Peyer's patch (tissue), 4 donors: ENCODE data around the gene CD59. TPM values are rescaled to one million over a fixed set of nuclear protein-coding genes. Genes with fewer than 3 reads are reported as not detected.
"Not testable (repeated sequence)": the region's sequence is repeated elsewhere in the genome, so short reads cannot be mapped to it uniquely, and the experiment has no call there.

ENCODE experiments used
- DNase-seq, 3 donors: peaks; one replicate each; pipeline ENCODE4 v3.0.0-alpha.2; 2017 to 2019
- H3K27ac ChIP-seq, 4 donors: fragments of 200-600 bp; sonication (generic); one replicate each; pipeline ENCODE4 v1.5.1; 2016 to 2019
- H3K27me3 ChIP-seq, 2 donors: fragments of 200-600 bp; sonication (generic); one replicate each; pipeline ENCODE4 v1.5.1; 2019
- H3K36me3 ChIP-seq, 3 donors: fragments of 200-600 bp; sonication (generic); one replicate each; pipeline ENCODE4 v1.5.1; 2016 to 2019
- H3K4me1 ChIP-seq, 4 donors: fragments of 200-600 bp; sonication (generic); one replicate each; pipeline ENCODE4 v1.5.1; 2016 to 2019
- H3K4me3 ChIP-seq, 4 donors: fragments of 200-600 bp; sonication (generic); 1 replicate in 3 of 4; 2 replicates in 1 of 4; pipeline ENCODE4 v1.5.1; 2016 to 2019; ENCODE audit warnings: mild to moderate bottlenecking in 1 of 4
- H3K9me3 ChIP-seq, 4 donors: fragments of 200-600 bp; sonication (generic); one replicate each; pipeline ENCODE4 v1.5.1; 2016 to 2019; ENCODE audit warnings: mild to moderate bottlenecking in 1 of 4
- POLR2A ChIP-seq, 2 donors: fragments of 450-650 bp; IDR thresholded peaks; one replicate each; pipeline ENCODE4 v1.5.1; 2017; ENCODE audit warnings: antibody characterized with exemption in 2 of 2, mild to moderate bottlenecking in 2 of 2, moderate library complexity in 2 of 2
- total RNA-seq, 4 donors: library from RNA; depleted of rRNA; stranded (reverse); fragments of >200 nt; gene quantifications; one replicate each; pipeline ENCODE4 v1.1.0, GENCODE V29; 2016
- TF ChIP-seq, protein P1 (sequence below), 6 experiments: fragments of 450-650 bp in 4 of 6; fragments of 200-600 bp in 2 of 6; sonication (generic) in 1 of 6; IDR thresholded peaks; one replicate each; pipeline ENCODE4 v1.5.1; 2017 to 2019; ENCODE audit warnings: antibody characterized with exemption in 6 of 6, mild to moderate bottlenecking in 3 of 6, moderate library complexity in 1 of 6

Gene CD59
- total RNA-seq, 4 donors from 2014 or later: 48.7 to 85.1 (median 56.1) TPM

DNA sequence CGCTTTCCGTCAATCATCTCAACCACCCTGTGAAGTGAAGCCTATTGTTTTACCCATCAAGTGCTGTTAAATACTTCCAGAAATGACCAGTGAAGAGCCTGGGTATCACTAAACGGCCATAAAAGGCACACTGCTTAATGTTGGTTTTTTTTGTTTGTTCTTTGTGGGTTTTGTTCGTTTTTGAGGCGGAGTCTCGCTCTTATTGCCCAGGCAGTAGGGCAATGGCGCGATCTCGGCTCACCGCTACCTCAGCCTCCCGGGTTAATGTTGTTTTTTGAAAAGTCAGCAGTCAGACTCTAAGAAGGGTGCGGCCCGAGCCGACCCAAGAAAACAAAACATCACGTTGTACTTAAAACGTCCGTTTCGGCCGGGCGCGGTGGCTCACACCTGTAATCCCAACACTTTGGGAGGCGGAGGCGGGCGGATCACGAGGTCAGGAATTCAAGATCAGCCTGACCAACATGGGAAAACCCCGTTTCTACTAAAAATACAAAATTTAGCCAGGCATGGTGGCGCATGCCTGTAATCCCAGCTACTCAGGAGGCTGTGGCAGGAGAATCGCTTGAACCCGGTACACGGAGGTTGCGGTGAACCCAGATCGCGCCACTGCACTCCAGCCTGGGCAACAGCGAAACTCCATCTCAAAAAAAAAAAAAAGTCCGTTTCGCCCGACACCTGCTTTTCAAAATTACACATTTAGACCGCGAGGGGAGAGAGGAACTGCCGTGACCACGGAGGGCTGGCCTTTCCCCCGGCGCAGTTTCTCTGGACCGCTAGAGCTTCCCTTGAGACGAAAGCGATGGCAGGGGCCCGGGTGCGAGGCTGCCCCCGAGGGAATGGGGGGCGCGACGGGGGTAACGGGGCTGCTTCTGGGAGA is 714 bp downstream of the CD59 start:
- H3K27ac ChIP-seq: peak overlapping the region; percentile 80 to 88 (median 82)
- H3K36me3 ChIP-seq: no peaks in the 10 kb centered on the region
- peaks cover 0 to 33% (median 3%) of the 10 kb centered on the region in 4 donors for H3K4me1 ChIP-seq
- no peaks in the 10 kb centered on the region for H3K9me3 ChIP-seq
- TF ChIP-seq, protein P1, sequence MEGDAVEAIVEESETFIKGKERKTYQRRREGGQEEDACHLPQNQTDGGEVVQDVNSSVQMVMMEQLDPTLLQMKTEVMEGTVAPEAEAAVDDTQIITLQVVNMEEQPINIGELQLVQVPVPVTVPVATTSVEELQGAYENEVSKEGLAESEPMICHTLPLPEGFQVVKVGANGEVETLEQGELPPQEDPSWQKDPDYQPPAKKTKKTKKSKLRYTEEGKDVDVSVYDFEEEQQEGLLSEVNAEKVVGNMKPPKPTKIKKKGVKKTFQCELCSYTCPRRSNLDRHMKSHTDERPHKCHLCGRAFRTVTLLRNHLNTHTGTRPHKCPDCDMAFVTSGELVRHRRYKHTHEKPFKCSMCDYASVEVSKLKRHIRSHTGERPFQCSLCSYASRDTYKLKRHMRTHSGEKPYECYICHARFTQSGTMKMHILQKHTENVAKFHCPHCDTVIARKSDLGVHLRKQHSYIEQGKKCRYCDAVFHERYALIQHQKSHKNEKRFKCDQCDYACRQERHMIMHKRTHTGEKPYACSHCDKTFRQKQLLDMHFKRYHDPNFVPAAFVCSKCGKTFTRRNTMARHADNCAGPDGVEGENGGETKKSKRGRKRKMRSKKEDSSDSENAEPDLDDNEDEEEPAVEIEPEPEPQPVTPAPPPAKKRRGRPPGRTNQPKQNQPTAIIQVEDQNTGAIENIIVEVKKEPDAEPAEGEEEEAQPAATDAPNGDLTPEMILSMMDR (IDR thresholded peaks at IDR 0.05): peak in 2 of 6 experiments; percentile 7 to 20
- TF ChIP-seq POLR2A (IDR thresholded peaks at IDR 0.05): no peak
- no peaks in the 10 kb centered on the region for H3K27me3 ChIP-seq
- H3K4me3 ChIP-seq: peak overlapping the region; percentile 61 to 90 (median 75)
- DNase-seq: peak; percentile 47 to 64 (median 56)

DNA sequence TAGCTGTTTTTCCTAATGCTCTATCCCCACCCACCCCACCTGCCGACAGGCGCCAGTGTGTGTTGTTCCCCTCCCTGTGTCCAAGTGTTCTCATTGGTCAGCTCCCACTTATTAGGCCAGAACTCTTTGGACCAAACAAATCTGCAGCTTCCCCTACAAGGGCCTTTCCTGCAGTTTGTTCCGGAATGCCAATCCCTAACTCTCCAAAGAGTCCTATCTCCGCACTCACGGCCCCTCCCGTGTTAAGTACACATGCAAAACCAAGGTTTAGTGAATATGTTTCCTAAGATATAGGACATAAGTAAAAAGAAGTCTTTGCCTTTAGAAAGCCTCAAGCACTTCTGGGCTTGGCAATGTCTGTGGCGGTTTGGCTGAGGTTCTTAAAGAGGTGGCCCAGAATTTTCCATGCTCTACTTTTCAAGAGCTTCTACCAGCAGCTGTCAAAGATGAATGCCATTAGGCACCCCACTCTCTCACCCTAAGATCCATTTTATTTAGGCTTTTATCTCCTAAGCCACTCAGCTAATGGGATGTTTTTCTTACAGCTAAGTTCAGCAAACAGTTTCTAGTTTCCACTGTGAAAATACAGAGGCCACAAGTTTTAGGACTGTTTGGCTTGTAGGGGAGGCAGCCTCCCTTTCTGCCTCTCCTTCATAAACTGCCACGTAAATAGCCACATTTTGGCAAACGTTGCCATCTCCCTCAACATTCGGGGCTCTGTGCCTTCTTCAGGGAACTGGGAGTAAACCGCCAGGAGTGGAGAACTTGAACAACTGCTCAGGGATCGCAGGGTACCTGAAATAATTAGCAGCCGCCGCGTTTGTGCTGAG is 1.6 kb downstream of the CD59 start:
- Histone ChIP-seq H3K36me3 (no peaks in the 10 kb centered on the region), H3K27me3 (no peaks in the 10 kb centered on the region), H3K27ac (peak overlapping the region; percentile 80 to 88 (median 82)), H3K4me1 (peaks cover 0 to 37% (median 3%) of the 10 kb centered on the region in 4 donors), H3K4me3 (peak overlapping the region; percentile 61 to 90 (median 75)), H3K9me3 (no peaks in the 10 kb centered on the region)
- no peak for DNase-seq
- TF ChIP-seq POLR2A (IDR thresholded peaks at IDR 0.05): no peak
- TF ChIP-seq, protein P1 (IDR thresholded peaks at IDR 0.05): no peak

DNA sequence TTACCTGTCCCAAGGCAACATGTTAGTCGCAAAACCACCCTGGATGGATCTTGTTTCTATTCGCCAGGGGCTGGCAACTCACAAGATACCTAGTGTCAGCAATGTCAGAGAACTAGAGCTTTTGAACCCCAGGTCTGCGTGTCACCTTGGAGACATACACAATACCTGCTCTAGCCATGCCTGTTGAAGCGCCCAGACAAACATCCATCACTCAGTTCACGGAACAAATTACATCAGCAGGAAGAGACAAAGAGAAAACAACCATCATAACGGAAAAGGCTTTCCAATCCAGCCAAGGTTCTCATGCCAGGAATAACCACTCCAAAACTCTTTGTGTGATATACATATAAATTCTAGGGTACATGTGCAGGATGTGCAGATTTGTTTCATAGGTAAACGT is 2.2 kb downstream of the CD59 start:
- peak overlapping the region in 2 of 4 donors; percentile 71 to 79 for H3K4me3 ChIP-seq
- no peaks in the 10 kb centered on the region for H3K36me3 ChIP-seq
- peaks cover 0 to 37% (median 3%) of the 10 kb centered on the region in 4 donors for H3K4me1 ChIP-seq
- no peak for TF ChIP-seq POLR2A (IDR thresholded peaks at IDR 0.05)
- TF ChIP-seq, protein P1 (IDR thresholded peaks at IDR 0.05): no peak
- DNase-seq: no peak
- H3K27me3 ChIP-seq: no peaks in the 10 kb centered on the region
- no peaks in the 10 kb centered on the region for H3K9me3 ChIP-seq
- peak overlapping the region in 1 of 4 donors; percentile 12 for H3K27ac ChIP-seq

DNA sequence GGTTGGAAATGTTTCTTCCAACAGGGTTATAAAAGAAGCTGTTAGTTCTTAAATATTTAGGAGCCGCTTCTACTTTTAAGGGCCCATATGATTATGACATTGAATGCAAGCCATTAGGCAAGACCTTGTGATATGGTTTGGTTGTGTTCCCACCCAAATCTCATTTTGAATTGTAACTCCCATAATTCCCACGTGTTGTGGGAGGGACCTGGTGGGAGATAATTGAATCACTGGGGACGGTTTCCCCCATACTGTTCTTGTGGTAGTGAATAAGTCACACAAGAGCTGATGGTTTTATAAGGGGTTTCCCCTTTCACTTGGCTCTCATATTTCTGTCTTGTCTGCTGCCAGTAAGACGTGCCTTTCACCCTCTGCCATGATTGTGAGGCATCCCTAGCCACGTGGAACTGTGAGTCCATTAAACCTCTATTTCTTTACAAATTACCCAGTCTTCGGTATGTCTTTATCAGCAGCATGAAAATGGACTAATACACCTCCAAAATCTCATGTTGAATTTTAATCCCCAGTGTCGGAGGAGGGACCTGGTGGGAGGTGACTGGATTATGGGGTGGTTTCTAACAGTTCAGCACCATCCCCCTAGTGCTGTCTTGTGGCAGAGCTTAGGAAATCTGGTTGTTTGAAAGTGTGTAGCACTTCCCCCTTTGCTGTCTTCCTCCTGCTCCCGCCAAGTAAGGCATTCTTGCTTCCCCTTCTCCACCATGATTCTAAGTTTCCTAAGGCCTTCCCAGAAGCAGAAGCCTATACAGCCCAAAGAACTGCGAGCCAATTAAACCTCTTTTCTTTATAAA is 4.3 kb downstream of the CD59 start:
- Histone ChIP-seq H3K4me3 (no peak overlapping the region), H3K27me3 (no peaks in the 10 kb centered on the region), H3K27ac (peak overlapping the region in 1 of 4 donors; percentile 28), H3K36me3 (no peaks in the 10 kb centered on the region), H3K9me3 (no peaks in the 10 kb centered on the region), H3K4me1 (peaks cover 0 to 32% (median 3%) of the 10 kb centered on the region in 4 donors)
- no peak for DNase-seq
- TF ChIP-seq, protein P1 (IDR thresholded peaks at IDR 0.05): no peak

DNA sequence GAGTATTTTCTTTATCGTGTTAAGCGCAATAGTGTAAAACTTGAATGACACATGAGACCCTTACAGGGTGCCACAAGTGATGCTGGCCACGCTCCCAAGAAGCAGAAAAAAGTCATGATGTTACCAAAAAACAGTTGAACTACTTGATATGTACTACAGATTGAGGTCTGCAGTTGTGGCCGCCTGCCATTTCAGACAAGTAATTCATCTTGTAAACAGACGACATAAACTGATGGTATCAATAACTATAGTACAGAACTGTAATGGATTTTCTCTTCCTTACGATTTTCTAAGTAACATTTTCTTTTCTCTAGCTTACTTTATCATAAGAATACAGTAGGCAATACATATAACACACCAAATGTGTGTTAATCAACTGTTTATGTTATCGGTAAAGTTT is 5.5 kb downstream of the CD59 start:
- TF ChIP-seq, protein P1 (IDR thresholded peaks at IDR 0.05): no peak
- TF ChIP-seq POLR2A (IDR thresholded peaks at IDR 0.05): no peak
- H3K27me3 ChIP-seq: no peaks in the 10 kb centered on the region
- H3K9me3 ChIP-seq: no peaks in the 10 kb centered on the region
- peaks cover 0 to 32% (median 3%) of the 10 kb centered on the region in 4 donors for H3K4me1 ChIP-seq
- no peak for DNase-seq
- no peak overlapping the region for H3K4me3 ChIP-seq
- no peak overlapping the region for H3K27ac ChIP-seq
- no peaks in the 10 kb centered on the region for H3K36me3 ChIP-seq

DNA sequence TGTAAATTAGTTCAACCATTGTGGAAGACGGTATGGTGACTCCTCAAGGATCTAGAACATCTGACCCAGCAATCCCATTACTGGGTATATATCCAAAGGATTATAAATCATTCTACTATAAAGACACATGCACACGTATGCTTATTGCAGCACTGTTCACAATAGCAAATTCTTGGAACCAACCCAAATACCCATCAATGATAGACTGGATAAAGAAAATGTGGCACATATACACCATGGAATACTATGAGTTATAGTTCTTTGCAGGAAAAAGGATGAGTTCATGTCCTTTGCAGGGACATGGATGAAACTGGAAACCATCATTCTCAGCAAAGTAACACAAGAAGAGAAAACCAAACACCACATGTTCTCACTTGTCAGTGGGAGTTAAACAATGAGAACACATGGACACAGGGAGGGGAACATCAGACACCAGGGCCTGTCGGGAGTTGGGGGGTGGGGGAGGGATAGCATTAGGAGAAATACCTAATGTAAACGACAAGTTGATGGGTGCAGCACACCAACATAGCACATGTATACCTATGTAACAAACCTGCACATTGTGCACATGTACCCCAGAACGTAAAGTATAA is 7.1 kb downstream of the CD59 start:
- DNase-seq, H3K9me3 ChIP-seq, H3K4me3 ChIP-seq, H3K27ac ChIP-seq, H3K27me3 ChIP-seq, H3K36me3 ChIP-seq: not testable (repeated sequence)
- H3K4me1 ChIP-seq: peaks cover 0 to 41% (median 1%) of the 10 kb centered on the region in 4 donors

DNA sequence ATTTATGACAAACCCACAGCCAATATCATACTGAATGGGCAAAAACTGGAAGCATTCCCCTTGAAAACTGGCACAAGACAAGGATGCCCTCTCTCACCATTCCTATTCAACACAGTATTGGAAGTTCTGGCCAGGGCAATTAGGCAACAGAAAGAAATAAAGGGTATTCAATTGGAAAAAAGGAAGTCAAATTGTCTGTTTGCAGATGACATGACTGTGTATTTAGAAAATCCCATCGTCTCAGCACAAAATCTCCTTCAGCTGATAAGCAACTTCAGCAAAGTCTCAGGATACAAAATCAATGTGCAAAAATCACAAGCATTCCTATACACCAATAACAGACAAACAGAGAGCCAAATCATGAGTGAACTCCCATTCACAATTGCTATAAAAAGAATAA is 8.7 kb downstream of the CD59 start:
- H3K4me3 ChIP-seq, H3K36me3 ChIP-seq, DNase-seq, H3K27ac ChIP-seq, H3K27me3 ChIP-seq, H3K9me3 ChIP-seq: not testable (repeated sequence)
- peaks cover 0 to 41% (median 4%) of the 10 kb centered on the region in 4 donors for H3K4me1 ChIP-seq
